GM18867 (cell line): ENCODE measurements around the gene DMRTA2.
A peak's percentile ranks its signal among the peaks of the same experiment; 100 is the strongest.

Experiments
- ATAC-seq: cut with Tn5 transposase; IDR thresholded peaks from one replicate; pipeline ENCODE4 v1.9.1; 2021; ENCODE audit warnings: mild to moderate bottlenecking, moderate library complexity; ENCODE audit not compliant: unreplicated experiment

DMRTA2 gene

DNA sequence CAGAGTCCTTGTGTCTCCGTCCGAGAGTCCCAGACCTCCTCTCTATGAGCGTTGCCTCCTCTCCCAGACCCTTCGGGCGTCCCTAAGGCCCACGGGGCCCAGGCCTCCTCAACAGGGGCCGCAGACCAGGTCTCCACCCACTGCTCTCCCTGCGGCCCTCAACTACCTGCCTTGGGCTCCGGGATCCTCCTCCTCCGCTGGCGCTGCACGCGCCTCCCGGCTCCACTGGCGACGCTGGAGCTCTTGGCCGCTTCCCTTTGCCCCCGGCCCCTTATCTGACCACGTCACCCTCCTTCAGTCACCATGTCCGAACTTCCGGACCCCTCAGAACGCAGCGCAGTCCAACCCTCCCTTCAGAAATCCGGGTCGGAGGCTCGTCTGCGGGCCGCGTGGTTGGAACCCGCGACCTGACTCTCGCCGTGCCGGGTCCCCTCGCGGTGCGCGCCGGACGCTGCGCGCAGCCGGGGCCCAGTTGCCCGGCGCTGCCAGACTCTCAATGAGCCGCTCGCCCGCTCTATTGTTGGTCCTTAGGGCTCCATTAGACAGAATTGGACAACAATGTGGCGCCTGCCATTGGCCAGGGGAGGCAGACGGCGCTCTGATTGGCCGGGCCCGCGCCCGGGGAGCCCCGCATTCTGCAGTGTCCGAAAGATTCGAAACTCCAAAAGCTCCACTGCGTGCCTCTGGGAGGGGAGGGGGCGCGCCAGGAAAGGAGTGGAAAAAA, at the start of gene DMRTA2:
Gene DMRTA2 (minus strand): TSS at position 498 of the 724 bp plus-strand sequence. CDS start 1,907 bp downstream, outside the sequence.
- peak; percentile 8 for ATAC-seq

DNA sequence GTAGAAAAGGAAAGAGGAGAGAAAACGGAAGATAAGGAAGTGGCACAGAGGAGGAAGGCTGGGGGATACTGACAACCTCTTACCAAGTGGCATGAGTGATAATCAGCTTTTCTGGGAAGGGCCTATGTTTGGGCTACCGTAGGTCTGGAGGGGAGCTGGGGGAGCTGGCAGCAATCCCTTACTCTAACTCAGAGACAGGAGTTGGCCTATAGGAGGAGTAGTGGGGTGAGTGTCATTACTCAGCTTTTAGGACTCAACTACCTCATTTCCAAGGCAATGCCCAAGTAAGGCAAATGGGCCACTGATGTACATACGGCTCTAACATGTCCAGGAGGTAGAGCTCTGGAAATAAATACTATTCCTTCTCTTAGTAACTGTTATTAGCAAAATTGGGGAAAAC, 48.7 kb upstream of the DMRTA2 start:
- no peak for ATAC-seq

- ATAC-seq, result no peak
These were observed 39.7 kb upstream of the DMRTA2 start for GRCh38 chr1:50462964-50463363.

DNA sequence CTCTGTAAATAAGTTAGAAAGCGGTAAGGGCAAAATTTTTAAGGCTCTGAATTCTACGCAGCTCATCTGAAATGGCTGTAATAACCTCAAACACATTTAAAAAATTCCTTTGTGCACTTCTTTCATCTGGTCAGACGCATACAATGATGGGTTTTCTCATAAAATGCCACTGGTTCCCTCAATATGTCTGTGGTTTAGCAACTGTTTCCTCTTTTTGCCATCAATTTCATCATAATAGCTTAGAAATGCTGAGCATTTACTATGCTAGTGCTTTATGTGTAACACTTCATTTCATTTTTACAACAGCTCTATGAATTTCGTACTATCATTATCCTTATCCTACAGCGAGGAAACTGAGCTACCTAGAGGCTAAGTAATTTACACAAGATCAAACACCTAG, 35.3 kb upstream of the DMRTA2 start:
- no peak for ATAC-seq

DNA sequence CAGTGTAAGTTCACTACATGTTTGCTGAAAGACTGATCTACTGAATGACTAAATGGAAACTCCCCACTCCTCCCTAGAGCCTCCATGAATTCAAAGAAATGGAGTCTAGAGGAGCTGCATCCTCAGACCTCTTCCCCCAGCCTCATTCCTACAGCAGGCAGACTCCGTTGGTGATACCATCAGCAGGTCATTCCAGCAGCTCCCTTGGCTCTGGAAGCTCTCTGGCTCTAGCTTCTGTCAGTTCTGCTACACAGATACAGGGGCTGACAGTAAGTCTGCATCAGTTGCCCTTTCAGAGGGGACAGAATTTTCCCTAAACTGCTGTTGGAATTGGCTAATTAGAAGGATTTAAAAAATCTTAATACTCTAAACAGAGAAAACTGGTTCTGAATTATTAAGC, 31.7 kb upstream of the DMRTA2 start:
- no peak for ATAC-seq

DNA sequence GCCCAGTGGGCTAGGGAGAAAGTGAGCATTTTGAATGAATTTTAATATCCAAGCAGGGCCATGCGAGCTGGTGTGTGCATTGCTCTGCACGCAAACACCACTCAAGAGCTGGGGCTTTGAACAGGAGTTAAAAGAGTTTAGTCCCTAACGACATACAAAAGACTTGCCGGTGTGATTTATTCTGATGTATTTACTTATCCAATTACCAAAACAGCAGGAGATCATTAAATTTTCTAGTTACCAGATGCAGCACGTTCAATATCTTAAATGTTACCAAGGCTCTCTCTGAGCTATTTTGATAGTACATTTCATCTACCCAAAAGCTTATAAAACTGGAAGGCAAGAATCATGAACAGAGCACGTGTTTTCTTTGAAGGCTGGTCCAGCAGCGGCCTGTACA, 30.0 kb upstream of the DMRTA2 start:
- ATAC-seq, result no peak

DNA sequence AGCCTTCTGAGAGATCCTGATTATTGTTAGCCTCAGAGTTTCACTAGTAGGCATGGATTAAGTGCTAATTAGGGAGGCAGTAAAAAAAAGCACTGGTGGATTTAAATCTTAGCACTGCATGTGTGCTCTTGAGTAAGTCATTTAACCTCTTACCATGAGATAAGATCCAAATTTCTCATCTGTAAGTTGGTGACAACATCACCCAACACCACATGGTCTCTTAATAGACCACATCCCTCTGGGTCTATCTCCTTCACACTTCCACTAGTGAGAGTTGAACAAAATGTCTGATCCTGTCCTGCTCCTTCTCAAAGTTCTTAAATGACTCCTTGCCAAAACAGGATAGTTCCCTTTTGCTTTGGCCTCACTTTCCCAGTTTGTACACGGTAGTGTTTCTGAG, 29.5 kb upstream of the DMRTA2 start:
- no peak for ATAC-seq

GRCh38 chr1:50450861-50451653, 27.8 kb upstream of the DMRTA2 start:
- ATAC-seq, result no peak

GRCh38 chr1:50447961-50448360, 24.7 kb upstream of the DMRTA2 start:
- no peak for ATAC-seq

- ATAC-seq, result no peak
These were observed 17.9 kb upstream of the DMRTA2 start for GRCh38 chr1:50441183-50441582.

GRCh38 chr1:50438945-50439344, 15.7 kb upstream of the DMRTA2 start:
- ATAC-seq, result no peak

DNA sequence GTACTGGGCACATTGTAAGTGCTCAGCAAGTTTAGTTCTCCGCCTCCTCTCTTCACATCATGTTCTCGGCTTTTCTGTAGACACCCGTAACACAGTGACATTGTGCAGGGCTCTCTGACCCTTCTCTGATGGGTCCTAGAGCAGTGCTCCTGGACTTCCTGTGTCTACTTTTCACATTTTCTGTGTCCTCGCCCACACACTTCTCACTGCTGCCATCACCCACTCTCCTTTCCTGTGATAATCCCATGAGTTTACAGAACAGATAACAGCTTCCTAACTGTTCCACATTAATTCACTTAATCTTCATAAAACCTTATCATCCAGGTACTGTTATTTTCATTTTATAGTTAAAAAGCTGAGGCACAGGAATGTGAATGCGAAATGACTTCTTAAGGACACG, 13.2 kb upstream of the DMRTA2 start:
- no peak for ATAC-seq

GRCh38 chr1:50430010-50430405, 6.8 kb upstream of the DMRTA2 start:
- ATAC-seq, result no peak

GRCh38 chr1:50427818-50428779, 4.9 kb upstream of the DMRTA2 start:
- no peak for ATAC-seq

DNA sequence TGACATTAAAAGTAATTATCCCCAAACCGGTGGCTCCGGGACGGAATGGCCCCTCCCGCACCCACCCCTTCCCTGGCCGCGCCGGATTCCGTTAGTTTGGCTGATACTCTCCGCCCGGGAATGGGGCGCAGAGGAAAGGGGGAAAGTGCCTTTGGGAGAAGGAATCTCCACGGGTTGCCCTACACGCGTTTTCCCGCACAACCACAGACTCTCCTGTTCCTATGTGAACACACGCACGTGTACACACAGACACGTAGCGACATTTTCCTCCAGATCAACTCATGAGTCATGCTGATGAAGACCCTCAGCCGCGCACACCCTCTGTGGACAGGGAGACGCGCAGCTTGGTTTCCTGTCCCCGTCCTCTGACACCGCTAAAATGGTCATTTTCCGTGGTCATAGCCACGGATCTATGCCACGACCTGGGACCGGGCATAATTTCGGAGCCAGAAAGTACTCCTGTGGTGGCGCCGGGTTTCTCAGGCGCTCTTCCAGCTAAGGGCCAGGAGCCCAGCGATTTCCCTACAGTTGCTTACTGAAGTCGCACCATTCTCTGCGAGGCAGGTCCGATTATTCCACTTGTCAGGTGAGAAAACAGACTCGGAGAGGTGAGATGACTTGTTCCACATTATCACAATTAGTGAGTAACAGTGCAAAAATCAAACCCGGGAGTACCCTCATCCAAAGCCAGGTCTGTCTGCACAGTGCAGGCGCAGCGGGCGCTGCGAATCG, 4.0 kb upstream of the DMRTA2 start:
- no peak for ATAC-seq

DNA sequence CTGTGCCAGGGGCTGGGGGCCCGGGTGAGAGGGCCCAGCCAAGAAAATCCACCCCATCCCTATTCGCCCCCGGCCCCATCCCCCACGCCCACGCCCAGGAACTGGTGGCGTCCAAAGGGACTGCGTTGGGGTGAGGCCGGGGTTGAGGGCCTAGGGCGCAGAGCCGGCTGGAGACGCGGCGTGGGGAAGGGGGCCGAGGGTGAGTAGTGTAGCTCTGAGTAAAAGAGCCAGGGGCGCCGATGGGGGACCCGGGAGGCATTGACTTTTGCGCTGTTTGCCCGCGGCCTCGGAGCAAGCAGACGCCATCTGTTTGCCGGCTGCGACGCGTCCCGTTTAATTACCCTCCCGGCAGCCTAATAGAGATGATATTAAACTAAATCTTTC, 3.5 kb upstream of the DMRTA2 start:
- ATAC-seq, result no peak

- ATAC-seq, result no peak
These were observed 3.0 kb upstream of the DMRTA2 start for GRCh38 chr1:50426108-50426700.

DNA sequence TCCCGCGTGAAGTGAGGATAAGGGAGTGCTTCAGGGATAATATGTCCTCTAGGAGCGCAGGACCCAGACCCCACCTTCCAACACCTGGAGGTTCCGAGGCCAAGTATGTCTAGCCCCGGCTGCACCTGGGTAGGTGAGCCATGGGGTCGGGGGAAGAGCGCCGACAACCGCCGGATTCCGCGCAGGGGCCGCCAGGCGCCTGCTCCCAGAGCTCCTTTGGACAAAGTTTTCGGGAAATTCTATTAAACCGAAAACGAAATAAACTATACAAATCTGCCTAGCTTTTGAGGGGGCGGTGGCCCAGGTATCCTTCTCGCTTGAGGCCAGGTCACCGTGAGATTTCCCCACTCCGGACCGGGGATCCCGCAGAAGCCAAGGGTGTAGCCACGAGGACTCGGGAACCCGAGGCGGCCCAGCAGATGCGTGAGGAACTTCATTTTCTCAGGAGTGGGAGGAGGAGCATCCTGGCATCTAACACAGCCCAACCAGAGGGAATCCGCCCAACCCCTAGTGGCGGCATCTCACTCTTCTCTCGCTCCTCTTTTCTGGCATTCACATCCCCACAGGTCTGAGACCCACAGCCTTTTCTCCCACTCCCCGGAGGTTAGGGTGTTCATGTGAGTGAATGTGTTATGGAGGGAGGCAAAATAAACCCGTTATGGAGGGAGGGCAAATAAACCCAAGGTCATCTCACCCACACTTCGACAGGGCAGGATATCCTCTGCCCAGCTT, 2.3 kb upstream of the DMRTA2 start:
- no peak for ATAC-seq

- ATAC-seq, result no peak
These were observed 1.7 kb upstream of the DMRTA2 start for GRCh38 chr1:50424884-50425375.
